ENCODE data around the gene KLHL29.

KLHL29 gene

DNA sequence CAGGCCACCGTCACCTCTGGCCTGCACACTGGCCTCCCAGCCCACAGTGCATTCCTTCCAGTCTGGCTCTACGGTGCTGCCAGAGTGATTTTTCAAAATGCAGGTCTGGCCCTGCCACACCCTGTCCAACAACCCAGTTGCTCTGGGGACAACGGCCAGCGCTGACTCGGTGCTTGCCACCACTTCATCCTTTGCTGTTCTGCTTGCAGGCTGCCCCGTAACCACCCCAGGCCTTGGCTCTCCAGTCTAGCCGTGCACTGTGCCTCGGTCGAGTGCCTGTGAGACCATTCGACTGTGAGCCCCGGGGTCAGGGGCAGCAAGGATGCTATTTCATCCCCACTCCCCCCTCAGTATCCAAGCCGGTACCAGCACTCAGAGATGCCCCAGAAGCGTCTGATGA, 262.6 kb downstream of the KLHL29 start:
- DNase-seq: no peak

DNA sequence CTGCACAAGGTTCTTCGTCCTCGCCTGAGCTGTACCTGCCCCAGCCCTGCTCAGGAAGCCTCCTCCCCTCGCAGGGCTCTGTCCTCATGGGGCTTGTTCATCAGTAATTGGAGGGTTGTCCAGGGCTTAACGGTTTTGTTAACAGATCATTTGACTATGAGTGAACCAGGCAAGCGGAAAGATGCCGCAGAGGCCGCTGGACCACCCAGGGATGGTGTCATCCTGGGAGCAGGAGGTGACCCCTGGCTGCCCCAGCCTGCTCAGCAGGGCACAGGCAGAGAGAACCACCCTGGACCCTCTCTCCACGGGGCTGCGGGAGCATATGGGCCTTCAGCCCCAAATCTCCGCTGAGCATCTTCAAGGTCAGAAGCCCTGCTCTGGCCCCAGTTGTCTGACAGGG, 264.3 kb downstream of the KLHL29 start:
- no peak for DNase-seq

DNA sequence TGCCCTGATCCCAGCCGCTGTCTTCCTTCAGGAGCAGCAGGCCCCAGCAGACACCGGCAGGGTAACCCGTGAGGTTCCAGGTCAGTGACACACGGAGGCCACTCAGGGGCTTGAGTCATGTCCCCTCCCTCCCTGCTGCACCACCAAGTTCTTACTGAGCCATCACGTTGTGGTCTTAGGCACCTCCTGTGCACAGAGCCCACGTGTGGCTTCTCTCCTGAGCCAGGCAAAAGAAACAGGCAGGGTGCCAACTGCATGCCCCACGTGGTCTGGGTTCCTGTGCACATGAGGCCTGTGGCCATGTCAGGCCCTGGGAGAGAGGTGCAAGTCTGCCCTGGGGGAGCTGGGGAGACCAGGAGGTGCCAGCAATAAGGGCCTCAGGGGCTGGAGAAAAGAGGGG, 264.8 kb downstream of the KLHL29 start:
- no peak for DNase-seq

DNA sequence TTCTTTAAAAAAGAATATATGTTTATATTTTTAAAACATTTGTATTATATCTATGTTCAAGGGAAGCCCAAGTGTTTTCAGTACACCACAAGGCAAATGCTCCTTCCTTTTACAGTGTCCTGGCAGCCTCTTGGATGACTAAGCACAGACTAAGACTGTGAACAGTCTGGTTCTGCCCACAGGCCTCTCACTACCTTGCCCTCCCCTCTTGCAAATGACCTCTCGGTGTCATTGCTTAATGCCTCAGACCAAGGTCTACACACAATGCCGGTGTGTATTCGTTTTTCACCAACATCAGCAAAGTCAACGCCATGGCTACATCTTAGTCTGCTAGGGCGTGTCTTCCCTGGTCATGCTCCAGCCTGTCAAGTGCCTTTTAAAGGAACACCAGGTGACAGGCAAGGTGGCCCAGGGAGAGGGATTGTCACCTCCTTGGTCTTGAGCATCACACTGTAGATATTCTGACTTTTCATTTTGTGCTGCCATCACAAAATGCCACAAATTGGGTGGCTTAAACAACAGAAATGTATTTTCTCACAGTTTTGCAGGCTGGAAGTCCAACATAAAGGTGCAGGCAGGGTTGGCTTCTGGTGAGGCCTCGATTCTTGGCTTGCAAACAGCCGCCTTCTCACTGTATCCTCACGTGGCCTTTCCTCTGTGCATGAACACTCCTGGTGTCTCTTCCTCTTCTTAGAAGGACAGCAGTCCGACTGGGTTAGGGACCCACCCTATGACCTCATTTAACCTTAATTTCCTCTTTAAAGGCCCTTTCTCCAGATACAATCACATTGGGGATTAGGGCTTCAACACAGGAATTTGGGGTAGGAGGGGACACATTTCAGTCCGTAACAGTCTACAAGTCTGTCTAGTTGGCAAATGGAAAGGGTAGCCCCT, 266.5 kb downstream of the KLHL29 start:
- no peak for DNase-seq

DNA sequence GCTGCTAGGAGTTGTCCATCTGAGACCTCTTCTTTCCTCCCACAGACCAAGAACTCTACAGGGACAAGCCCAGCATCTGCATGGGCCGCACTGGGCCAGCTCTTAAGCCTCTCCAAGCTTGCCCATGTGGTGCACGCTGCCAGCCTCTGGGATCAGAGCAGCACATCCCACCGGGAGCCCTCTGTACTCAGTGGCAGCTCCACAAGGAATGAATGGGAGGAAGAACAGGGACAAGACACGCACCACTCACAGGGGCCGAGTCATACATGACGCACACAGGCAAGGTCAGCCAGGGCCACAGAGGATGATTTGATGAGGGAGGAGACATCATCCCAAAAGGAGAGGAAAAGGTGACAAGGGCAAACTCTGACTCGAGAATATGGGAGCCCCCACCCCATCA, 268.3 kb downstream of the KLHL29 start:
- DNase-seq: no peak

DNA sequence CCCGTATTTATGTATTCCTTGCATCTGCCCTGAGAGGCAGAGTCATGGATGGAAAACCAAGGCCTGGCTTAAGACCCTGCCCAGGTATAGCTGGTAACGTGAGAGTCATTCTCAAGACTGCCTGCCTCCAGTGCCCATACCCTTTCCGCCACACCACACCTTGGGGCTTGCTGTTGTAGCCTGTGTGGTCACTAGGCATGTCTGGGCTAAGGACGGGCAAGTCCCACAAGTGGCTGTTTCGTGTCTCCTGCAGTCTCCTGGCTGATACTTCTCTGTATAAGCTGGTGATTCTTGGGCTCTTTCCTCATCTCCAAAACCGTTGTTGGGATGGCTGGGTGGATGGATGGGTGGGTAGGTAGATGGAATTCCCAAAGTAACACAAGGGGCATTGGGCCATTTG, 269.8 kb downstream of the KLHL29 start:
- DNase-seq: no peak

DNA sequence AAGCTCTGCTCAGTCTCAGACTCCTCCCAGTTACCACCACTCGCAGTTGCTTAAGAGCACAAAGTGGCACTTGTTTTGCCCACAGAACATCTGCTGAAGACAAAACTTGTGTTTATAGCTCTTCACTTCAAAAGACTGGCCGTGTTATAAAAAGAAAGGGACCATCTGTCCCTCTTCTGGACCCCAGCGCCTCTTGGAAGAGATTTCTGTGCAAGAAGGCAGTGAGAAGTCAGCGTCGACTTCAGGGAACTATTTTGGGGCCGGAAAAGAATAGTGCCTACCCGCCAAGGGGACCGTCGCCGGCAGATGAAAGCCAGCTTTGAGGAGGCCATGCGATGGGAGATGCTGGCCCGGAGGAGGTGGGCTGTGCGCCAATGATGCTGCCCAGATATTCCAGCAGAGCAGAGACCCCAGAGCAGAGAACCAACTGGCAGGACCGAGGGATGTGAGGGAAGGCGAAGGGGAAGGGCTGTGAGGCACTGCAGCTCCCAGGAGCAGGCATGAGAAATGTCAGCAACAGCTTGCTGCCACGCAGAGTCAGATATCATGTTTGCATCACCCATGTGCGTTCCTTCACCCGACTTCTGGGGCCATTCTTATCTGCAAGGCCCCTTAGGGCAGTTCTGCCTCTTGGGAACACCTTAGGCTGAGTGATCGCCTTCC, 271.1 kb downstream of the KLHL29 start:
- no peak for DNase-seq

DNA sequence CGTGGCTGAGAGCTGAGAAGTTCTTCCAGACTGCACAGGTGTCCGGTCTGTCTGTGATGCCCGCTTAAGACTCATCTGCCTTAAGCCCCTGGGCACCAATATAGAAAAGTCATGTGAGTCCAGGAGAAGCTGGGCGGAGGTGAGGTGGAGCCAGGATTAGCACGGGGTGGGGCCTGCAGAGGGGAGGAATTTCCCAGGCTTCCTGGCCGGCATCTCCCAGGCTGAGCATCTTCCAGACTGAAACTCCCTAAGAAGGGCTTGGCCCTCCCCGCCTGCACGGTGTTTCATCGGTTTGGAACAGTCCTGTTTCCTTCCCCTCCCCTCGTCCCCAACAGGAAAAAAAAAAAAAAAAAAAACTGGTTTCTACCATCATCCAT, 271.6 kb downstream of the KLHL29 start:
- no peak for DNase-seq

DNA sequence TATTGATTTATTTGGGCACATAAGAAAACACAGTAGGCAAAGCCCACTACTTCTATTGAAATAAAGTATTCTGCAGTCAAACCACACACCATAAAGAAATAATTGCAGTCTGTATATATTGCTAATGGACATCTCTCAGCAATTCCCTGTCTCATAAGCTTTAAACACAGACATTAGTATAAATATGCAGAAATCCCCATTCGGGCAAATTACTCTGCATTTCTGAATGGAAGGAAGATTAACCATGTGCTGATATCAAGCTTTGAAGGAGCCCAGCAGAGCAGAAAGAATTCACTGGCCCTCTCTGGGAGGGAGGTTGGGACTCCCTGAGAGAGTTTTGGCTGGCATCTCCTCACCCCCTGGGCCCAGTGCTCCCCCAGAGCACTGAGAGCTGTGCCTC, 272.4 kb downstream of the KLHL29 start:
- DNase-seq: no peak

DNA sequence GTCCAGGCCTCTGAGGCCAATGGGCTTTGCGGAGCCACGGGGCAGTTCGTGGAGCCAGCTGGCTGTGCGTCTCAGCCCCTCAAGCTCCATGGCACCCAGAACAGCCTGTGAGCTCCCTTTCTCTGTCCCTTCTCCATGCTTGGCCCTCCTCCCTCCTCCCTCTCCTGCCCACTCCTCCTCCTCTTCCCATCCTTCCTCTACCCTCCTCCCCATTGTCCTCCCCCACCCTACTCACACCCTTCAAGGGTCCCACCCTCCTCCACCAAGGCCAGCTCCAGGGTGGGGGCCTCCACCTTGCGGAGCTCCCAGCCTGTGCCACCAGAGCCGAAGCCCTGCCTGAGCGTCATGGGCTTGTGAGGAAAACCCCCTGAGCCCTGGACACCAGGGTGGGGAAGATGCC, 273.0 kb downstream of the KLHL29 start:
- no peak for DNase-seq

DNA sequence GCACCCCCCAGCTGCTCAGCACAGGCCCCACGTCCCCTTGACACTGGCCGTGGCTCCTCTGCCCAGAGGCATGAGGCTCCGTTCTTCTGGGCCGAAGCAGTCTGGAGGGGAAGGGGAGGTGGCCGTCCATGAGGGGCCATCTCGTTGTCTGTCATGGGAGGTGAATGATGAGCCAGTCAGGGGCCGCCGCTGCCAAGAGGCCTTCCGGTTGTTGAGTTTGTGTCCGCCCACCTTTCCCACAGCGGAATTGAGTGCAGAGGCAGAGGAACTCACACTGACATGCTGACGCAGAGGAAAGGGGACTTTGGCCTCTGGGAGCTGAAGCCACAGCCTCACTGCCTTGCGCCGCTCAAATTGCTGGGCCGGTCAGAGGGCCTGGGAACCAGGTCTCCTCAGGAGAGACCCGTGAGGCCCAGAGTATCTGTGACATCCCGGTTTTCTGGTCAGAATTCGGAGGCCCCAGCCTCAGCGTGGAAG, 273.5 kb downstream of the KLHL29 start:
- DNase-seq: no peak

DNA sequence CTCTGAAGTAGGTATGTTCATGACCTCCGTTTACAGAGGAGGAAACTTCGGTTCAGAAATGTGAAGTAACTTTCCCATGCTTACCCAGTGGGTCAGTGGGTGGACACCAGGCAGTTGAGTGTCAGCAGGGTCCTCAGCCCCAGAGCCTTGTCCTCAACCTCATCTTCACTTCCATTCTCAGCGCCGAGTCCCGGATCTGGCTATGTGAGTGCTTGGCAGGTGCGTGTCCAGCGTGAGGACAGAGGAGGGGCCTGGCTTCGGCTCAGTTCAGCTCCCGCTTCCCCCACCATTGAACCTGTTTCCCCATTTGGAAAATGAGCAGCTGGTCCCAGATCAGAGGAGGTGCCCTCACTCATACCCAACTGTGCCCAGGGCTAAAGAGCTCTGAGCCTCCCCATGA, 274.3 kb downstream of the KLHL29 start:
- DNase-seq: no peak

DNA sequence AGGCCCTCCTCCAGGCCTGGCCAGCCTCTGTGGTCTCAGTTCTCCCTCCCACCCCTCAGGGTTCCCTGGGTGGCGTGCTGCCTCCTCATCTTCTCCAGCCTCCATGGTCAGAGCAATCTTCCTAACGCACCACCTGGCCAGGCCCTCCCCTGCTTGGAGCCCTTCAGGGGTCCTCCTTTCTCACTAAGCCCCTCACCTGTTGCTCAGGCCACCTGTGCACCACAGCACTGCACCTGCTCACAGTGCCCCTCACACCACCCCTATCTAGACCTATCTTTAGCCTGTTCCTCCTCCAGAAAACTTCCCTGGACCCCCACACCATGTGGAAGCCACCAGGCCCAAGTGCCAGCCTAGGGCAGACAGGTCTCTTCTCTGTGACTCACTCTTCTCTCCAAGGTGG, 274.8 kb downstream of the KLHL29 start:
- no peak for DNase-seq

DNA sequence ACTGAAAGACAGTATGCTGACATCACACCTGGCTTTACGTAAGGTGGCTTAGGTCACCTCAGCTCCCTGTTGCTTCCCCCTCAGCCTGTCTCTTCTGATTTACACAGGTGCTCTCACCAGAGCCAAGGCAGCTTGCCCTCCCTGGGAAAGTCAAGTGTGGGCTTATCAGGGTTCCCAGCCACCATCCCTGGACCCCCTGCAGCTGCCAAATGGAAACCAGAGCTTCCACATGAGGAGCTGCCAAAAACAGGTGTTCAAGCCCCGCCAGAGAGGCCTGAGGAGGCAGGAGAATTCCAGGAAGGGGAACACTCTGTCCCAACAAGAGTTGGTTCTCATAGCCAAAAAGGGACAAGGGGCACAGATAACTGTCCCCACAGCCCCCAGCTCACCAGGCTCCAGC, 275.3 kb downstream of the KLHL29 start:
- DNase-seq: no peak

DNA sequence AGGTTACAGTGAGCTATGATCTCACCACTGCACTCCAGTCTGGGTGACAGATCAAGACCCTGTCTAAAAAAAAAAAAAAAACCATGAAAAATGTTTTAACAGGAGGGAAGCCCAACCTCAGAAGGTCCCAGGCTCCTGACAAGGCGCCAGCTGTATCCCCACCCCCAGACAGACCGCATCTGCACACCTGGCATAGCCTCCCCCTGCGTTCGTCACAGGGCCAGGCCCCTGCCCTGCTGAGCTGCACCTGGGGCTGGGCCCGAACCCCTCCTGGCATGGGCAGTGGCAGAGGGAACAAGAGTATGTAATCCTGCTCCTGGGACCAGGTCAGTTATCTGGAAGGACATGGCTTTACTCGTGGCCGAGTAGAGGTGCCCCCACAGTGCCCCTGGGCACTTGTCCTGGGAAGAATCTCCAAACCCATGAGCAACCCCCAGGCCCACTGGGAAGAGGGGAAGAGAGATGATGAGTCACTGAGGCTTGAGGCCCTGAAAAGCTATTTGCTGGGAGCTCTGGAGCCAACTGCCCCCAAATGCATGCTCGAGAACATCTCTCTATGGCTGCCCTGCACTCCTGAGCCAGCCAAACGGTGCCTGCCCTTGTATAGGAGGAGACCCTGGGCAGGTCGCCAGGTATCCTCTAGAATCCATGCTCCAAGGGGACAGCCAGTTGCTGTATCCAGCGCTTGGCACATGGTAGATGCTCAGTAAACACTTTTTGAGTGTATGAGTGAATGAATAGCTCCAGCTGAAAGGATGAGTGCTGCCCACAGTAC, 276.5 kb downstream of the KLHL29 start:
- DNase-seq: no peak

DNA sequence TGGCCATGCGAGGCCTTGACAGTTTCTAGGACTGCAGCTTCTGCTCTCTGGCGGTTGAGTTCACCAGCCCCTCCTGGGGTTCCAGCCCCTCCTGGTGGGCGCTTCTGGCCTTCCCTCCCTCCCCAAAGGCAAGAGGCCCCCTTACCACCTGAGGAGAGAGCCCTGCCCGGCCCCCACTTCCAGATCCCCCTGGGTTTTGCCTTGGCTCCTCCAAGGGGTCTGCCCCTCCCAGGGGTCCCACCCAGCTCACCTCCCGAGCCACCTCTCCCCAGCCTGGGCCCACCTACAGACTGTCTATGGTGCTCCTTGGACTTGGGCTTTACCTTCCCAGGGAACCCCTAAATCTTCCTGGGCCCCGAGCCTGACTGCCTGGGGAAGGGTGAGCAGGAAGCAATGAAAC, 277.5 kb downstream of the KLHL29 start:
- DNase-seq: no peak

DNA sequence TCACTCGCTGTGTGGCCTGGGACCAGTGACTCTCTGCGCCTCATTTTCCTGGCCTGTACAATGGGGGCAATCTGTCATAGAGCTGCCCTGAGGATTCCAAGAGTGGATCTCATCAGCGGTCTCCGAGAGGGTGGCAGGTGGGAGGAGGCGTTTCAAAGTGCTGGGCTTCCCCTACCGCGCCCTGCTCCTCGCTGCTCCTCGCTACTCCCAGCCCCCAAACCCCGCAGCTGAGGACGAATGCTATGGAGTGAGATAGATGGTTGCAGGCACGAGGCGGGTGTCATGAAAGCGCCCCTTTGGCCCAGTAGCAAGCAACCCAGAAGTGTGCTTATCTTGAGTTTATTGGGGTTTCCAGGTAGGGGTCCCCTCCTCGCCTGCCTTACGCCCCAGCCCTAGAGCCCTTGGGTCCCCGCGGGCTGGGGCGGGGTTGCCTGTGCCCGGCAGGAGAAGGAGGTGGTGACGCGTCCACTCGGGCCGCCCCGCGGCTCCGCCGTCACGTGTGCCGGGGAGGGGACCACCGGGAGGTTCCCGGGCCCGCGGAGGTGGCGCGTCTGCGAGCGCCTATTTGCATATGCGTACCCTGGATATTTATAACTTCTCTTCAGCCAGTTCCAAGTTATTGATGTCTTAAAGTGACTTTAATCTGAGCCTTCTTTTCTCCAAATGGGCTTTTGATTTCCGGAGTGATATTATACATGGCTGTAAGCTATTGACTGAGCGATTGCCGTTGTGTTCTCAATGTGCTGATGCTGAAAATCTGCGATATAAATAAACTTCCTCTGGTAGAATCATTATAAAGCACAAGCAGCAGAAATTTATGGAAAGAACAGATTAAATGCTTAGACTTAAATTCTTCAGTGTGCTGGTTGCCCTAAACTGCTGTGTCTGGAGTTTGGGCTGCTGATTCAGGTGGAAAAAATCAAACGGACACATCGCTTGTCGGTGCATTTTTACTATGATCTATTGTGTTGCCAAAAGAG, 278.3 kb downstream of the KLHL29 start:
- no peak for DNase-seq

DNA sequence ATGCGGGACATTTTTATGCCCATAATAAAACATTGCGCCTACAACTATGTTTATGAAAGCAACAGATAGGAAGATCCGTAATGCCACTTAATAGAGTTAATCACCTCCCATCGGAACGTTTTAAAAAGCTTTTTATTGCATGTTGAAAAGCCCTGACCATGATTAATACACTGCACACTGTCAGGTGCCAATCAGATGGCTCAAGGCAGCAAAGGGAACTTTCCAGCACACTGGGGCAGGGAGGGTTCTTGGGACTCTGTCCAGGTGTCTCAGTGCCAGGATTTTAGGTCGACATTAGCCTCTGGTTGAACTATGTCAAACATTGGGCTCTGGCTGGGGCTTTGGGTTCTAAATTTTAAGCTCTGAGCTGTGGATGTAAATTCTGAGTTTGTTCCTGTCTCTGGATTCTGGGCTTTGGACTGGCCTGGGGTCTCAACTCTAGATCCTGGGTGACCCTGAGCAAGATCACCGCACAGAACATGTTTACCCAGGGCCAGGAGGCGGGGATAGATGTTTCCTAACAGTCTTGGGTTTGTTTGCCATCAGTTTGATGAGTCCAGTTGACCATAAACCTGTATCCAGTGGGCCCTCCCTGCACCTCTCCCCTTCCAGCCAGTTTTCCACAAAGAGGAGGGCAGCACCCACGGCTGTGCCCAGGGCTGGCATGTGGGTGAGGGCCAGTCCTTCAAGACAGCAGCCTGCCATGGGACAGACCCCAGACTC, 279.2 kb downstream of the KLHL29 start:
- DNase-seq: no peak

DNA sequence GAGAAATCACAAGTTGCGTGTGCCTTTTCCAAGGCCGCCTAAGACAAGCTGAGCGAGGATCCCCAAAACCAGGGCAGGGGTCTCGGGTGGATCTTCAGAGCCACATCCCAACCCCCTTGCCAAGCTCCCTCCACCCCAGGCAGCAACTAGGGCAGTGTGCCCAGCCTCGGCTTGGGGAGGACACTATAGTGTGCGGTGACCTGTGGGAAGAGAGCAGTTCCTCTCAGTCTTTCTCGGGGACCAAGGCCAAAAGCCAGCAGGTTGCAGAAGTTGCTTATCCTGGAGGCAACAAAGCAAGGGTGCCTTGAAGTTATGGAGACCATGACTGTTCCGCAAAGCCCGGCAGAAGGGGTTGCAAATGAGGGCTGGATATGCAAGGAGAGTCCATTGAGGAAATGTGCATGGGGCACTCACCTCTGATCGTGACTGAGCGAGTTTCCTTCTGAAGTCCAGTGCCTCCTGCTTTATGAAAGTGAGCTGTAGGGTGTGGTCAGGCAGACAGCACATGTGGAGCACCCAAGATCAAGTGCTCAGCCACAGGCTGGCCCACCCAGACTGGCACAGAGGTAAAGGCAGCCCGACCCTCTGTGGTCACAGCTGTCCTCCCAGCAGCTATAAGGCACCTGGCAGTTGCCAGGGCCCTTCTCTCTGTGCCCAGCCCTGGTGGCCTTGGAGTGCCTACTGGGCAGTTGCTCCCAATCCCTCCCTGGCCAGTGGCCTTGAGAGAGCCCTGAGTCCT, 281.4 kb downstream of the KLHL29 start:
- no peak for DNase-seq

DNA sequence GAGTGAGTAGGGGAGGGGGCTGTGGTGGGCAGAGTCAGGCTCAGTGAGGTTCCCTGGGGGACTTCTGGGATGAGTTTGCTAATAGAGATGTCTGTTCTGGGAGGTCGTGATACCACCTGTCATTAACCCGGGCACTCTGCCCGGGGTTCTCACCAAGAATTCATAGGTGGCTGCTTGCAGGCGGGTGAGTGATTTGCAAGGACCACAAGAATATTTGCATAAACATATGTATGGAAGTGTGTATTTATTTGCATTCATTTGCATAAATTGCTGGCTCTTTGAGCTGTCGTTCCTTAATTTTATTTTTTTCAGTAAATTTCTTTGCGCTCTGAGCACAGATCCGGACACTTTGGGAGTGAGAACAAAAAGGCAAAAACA, 282.0 kb downstream of the KLHL29 start:
- no peak for DNase-seq

DNA sequence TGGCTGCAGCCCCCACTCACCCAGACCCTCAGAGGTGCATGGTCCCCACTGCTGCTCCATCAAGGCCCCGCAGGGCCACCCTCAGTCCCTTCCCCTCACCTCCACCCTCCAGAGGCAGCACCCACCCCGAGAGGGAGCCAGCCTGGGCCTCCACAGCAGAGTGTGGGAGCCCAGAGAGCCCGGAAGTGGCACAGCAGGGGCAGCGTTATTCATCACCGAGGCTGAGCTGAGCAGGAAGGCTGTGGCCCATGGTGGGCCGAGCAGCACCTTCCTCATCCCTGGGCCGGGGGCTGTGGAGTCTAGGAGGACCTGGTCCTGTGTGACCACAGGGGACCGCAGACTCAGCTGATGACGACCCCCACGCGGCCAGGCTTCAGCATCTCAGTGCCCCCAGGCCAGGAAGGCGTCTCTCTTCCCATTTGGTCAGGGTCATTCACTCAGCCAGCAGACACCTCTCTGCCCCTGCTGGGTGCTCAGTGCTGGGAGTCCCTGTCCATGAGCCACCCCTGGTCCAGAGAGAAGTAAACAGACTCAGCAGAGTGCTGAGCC, 283.9 kb downstream of the KLHL29 start:
- no peak for DNase-seq

Measured in activated CD4-positive, alpha-beta T cell treated with anti-CD3 and anti-CD28 coated beads for 1 hour (primary cell).